Measurements from ENCODE around the gene NRSN1. TPM values are rescaled to one million over a fixed set of nuclear protein-coding genes. Genes with fewer than 3 reads are reported as not detected.

NRSN1 gene
- total and polyA plus RNA-seq, 2 of the 13 experiments (the other 11 are each of a cell fraction or from before 2014, with no cell fraction given): not detected

DNA sequence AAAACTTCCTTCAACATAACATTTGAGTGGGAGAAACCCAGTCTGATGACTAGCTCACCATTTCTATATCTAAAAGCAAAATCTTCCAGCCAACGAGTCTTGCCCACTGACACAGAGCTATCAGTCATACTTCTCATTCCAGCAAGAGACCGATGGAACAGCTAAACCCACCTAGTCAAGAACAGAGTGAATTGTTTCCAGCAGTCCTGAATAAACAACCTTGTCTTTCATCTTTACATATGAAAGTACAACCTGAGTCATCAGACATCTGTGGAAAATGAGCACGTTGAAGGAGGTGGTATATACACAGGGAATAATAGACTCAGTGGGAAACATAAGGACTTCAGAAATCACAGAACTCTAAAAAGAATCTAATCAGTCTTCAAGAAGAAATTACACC is 23.8 kb downstream of the NRSN1 start (continued):
- no peak for TF ChIP-seq EED (CRISPR knock-in tag; IDR thresholded peaks at IDR 0.05)
- TF ChIP-seq KDM1A (CRISPR knock-in tag; IDR thresholded peaks at IDR 0.05): no peak
- no peak for TF ChIP-seq ISX (CRISPR knock-in tag; conservative IDR thresholded peaks at IDR 0.05)
- no peak for TF ChIP-seq MXD4 (CRISPR knock-in tag; IDR thresholded peaks at IDR 0.05)
- TF ChIP-seq, protein P1, sequence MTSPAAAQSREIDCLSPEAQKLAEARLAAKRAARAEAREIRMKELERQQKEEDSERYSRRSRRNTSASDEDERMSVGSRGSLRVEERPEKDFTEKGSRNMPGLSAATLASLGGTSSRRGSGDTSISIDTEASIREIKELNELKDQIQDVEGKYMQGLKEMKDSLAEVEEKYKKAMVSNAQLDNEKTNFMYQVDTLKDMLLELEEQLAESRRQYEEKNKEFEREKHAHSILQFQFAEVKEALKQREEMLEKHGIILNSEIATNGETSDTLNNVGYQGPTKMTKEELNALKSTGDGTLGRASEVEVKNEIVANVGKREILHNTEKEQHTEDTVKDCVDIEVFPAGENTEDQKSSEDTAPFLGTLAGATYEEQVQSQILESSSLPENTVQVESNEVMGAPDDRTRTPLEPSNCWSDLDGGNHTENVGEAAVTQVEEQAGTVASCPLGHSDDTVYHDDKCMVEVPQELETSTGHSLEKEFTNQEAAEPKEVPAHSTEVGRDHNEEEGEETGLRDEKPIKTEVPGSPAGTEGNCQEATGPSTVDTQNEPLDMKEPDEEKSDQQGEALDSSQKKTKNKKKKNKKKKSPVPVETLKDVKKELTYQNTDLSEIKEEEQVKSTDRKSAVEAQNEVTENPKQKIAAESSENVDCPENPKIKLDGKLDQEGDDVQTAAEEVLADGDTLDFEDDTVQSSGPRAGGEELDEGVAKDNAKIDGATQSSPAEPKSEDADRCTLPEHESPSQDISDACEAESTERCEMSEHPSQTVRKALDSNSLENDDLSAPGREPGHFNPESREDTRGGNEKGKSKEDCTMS (CRISPR knock-in tag; conservative IDR thresholded peaks at IDR 0.05): no peak
- peak; percentile 69 for TF ChIP-seq FOSL2 (CRISPR knock-in tag; IDR thresholded peaks at IDR 0.05)
- TF ChIP-seq, protein P2, sequence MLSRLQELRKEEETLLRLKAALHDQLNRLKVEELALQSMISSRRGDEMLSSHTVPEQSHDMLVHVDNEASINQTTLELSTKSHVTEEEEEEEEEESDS (CRISPR knock-in tag; IDR thresholded peaks at IDR 0.05; ENCODE audit: borderline replicate concordance): no peak
- no peak for TF ChIP-seq RAD51 (IDR thresholded peaks at IDR 0.05; ENCODE audit: borderline replicate concordance)
- TF ChIP-seq RXRB (CRISPR knock-in tag; IDR thresholded peaks at IDR 0.05; ENCODE audit: borderline replicate concordance): peak; percentile 32; the same call in 1 of the 2 replicates
- no peak for TF ChIP-seq HNRNPLL (IDR thresholded peaks at IDR 0.05; ENCODE audit: low read depth, low read length, poor library complexity, severe bottlenecking)
- TF ChIP-seq GATAD2A (CRISPR knock-in tag; IDR thresholded peaks at IDR 0.05): peak; percentile 57; the same call in 1 of the 2 replicates
- TF ChIP-seq, protein P3, sequence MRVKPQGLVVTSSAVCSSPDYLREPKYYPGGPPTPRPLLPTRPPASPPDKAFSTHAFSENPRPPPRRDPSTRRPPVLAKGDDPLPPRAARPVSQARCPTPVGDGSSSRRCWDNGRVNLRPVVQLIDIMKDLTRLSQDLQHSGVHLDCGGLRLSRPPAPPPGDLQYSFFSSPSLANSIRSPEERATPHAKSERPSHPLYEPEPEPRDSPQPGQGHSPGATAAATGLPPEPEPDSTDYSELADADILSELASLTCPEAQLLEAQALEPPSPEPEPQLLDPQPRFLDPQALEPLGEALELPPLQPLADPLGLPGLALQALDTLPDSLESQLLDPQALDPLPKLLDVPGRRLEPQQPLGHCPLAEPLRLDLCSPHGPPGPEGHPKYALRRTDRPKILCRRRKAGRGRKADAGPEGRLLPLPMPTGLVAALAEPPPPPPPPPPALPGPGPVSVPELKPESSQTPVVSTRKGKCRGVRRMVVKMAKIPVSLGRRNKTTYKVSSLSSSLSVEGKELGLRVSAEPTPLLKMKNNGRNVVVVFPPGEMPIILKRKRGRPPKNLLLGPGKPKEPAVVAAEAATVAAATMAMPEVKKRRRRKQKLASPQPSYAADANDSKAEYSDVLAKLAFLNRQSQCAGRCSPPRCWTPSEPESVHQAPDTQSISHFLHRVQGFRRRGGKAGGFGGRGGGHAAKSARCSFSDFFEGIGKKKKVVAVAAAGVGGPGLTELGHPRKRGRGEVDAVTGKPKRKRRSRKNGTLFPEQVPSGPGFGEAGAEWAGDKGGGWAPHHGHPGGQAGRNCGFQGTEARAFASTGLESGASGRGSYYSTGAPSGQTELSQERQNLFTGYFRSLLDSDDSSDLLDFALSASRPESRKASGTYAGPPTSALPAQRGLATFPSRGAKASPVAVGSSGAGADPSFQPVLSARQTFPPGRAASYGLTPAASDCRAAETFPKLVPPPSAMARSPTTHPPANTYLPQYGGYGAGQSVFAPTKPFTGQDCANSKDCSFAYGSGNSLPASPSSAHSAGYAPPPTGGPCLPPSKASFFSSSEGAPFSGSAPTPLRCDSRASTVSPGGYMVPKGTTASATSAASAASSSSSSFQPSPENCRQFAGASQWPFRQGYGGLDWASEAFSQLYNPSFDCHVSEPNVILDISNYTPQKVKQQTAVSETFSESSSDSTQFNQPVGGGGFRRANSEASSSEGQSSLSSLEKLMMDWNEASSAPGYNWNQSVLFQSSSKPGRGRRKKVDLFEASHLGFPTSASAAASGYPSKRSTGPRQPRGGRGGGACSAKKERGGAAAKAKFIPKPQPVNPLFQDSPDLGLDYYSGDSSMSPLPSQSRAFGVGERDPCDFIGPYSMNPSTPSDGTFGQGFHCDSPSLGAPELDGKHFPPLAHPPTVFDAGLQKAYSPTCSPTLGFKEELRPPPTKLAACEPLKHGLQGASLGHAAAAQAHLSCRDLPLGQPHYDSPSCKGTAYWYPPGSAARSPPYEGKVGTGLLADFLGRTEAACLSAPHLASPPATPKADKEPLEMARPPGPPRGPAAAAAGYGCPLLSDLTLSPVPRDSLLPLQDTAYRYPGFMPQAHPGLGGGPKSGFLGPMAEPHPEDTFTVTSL (CRISPR knock-in tag; IDR thresholded peaks at IDR 0.05; ENCODE audit: borderline replicate concordance): 0 out of 2 replicates have a peak, but pooled peaks have one; percentile 48
- TF ChIP-seq, protein P4, sequence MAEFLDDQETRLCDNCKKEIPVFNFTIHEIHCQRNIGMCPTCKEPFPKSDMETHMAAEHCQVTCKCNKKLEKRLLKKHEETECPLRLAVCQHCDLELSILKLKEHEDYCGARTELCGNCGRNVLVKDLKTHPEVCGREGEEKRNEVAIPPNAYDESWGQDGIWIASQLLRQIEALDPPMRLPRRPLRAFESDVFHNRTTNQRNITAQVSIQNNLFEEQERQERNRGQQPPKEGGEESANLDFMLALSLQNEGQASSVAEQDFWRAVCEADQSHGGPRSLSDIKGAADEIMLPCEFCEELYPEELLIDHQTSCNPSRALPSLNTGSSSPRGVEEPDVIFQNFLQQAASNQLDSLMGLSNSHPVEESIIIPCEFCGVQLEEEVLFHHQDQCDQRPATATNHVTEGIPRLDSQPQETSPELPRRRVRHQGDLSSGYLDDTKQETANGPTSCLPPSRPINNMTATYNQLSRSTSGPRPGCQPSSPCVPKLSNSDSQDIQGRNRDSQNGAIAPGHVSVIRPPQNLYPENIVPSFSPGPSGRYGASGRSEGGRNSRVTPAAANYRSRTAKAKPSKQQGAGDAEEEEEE (CRISPR knock-in tag; IDR thresholded peaks at IDR 0.05; ENCODE audit: borderline replicate concordance): no peak
- TF ChIP-seq RBM39 (IDR thresholded peaks at IDR 0.05; ENCODE audit: low read depth, low read length, poor library complexity, severe bottlenecking): no peak
- no peak for TF ChIP-seq ZNF670 (CRISPR knock-in tag; IDR thresholded peaks at IDR 0.05; ENCODE audit: borderline replicate concordance)
- TF ChIP-seq, protein P5, sequence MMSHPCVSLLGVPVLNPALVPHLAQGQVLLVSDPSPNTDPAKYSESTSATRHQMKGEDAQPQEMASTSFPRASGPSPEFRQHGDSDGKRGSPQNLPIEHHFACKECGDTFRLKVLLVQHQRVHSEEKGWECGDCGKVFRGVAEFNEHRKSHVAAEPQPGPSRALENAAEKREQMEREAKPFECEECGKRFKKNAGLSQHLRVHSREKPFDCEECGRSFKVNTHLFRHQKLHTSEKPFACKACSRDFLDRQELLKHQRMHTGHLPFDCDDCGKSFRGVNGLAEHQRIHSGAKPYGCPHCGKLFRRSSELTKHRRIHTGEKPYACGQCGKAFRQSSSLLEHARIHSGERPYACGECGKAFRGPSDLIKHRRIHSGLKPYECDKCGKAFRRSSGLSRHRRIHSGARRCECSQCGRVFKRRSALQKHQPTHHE (CRISPR knock-in tag; IDR thresholded peaks at IDR 0.05; ENCODE audit: borderline replicate concordance): no peak
- TF ChIP-seq ZNF263 (CRISPR knock-in tag; IDR thresholded peaks at IDR 0.05): no peak
- TF ChIP-seq KAT7 (CRISPR knock-in tag; IDR thresholded peaks at IDR 0.05; ENCODE audit: borderline replicate concordance): no peak
- peak; percentile 37; the same call in 1 of the 2 replicates for TF ChIP-seq TBX3 (IDR thresholded peaks at IDR 0.05; ENCODE audit: borderline replicate concordance)
- TF ChIP-seq ZNF282 (IDR thresholded peaks at IDR 0.05; ENCODE audit: partially characterized antibody): no peak
